GM18499 (cell line): ENCODE data around the gene INPP5A.
"Not testable (repeated sequence)": the region's sequence is repeated elsewhere in the genome, so short reads cannot be mapped to it uniquely, and the experiment has no call there.

Source experiments
- ATAC-seq: cut with Tn5 transposase; IDR thresholded peaks from one replicate; pipeline ENCODE4 v1.9.1; 2021; ENCODE audit warnings: moderate number of reproducible peaks; ENCODE audit not compliant: insufficient read depth, unreplicated experiment

Gene INPP5A

GRCh38 chr10:132559538-132559937, 22.0 kb downstream of the INPP5A start:
- no peak for ATAC-seq

- ATAC-seq = no peak
Measured at GRCh38 chr10:132560241-132560731, 22.7 kb downstream of the INPP5A start.

- ATAC-seq = no peak
Measured at GRCh38 chr10:132562177-132562915, 24.8 kb downstream of the INPP5A start.

- ATAC-seq = no peak
Measured at GRCh38 chr10:132562916-132563456, 25.4 kb downstream of the INPP5A start.

GRCh38 chr10:132563485-132564248, 26.1 kb downstream of the INPP5A start:
- ATAC-seq = peak; percentile 71

- ATAC-seq = no peak
Measured at GRCh38 chr10:132564249-132564605, 26.6 kb downstream of the INPP5A start.

GRCh38 chr10:132564690-132565089, 27.1 kb downstream of the INPP5A start:
- no peak for ATAC-seq

- no peak for ATAC-seq
Measured at GRCh38 chr10:132565516-132566209, 28.1 kb downstream of the INPP5A start.

- ATAC-seq = no peak
Measured at GRCh38 chr10:132566892-132567291, 29.3 kb downstream of the INPP5A start.

GRCh38 chr10:132570265-132570664, 32.7 kb downstream of the INPP5A start:
- ATAC-seq = no peak

- peak; percentile 26 for ATAC-seq
Measured at GRCh38 chr10:132570771-132571649, 33.4 kb downstream of the INPP5A start.

GRCh38 chr10:132571650-132572544, 34.3 kb downstream of the INPP5A start:
- ATAC-seq = peak; percentile 58

- no peak for ATAC-seq
Measured at GRCh38 chr10:132572545-132572937, 35.0 kb downstream of the INPP5A start.

GRCh38 chr10:132572946-132573345, 35.4 kb downstream of the INPP5A start:
- ATAC-seq = not testable (repeated sequence)

GRCh38 chr10:132574288-132574687, 36.7 kb downstream of the INPP5A start:
- ATAC-seq = no peak

- no peak for ATAC-seq
Measured at GRCh38 chr10:132574783-132575319, 37.3 kb downstream of the INPP5A start.

- ATAC-seq = peak; percentile 34
Measured at GRCh38 chr10:132575320-132576201, 38.0 kb downstream of the INPP5A start.
